ENCODE data around the gene KIF13A.

Gene KIF13A

GRCh38 chr6:17714177-17714576 lies 273.3 kb downstream of the KIF13A start:
- in situ Hi-C loops (cut with MboI; ENCODE audit: low sequenced_read_pairs): no loop called here
- H3K4me3 ChIP-seq: no peak overlapping the region
- H3K36me3 ChIP-seq (replicated peaks): no peaks in the 10 kb centered on the region
- no peaks in the 10 kb centered on the region for H3K27me3 ChIP-seq (ENCODE audit: low read depth)
- no peaks in the 10 kb centered on the region; the same call in 1 of the 2 replicates for H3K4me1 ChIP-seq
- no peaks in the 10 kb centered on the region for H3K9me3 ChIP-seq
- no peak for DNase-seq (ENCODE audit: low spot score in 2 of 2)

GRCh38 chr6:17712576-17712975 lies 274.9 kb downstream of the KIF13A start:
- no peak overlapping the region for H3K4me3 ChIP-seq
- DNase-seq (ENCODE audit: low spot score in 2 of 2): no peak
- in situ Hi-C loops (cut with MboI; ENCODE audit: low sequenced_read_pairs): no loop called here
- no peaks in the 10 kb centered on the region for H3K27me3 ChIP-seq (ENCODE audit: low read depth)
- no peaks in the 10 kb centered on the region for H3K9me3 ChIP-seq
- H3K36me3 ChIP-seq (replicated peaks): no peaks in the 10 kb centered on the region
- H3K4me1 ChIP-seq: no peaks in the 10 kb centered on the region; the same call in 1 of the 2 replicates

GRCh38 chr6:17710331-17710730 lies 277.1 kb downstream of the KIF13A start:
- Histone ChIP-seq H3K27me3 (ENCODE audit: low read depth) (no peaks in the 10 kb centered on the region), H3K36me3 (replicated peaks) (no peaks in the 10 kb centered on the region; the same call in 1 of the 2 replicates), H3K9me3 (no peaks in the 10 kb centered on the region), H3K4me1 (peaks cover 3% of the 10 kb centered on the region; the same call in 1 of the 2 replicates), H3K4me3 (no peak overlapping the region)
- in situ Hi-C loops (cut with MboI; ENCODE audit: low sequenced_read_pairs): no loop called here
- DNase-seq (ENCODE audit: low spot score in 2 of 2): no peak

GRCh38 chr6:17709476-17709875 lies 278.0 kb downstream of the KIF13A start:
- H3K4me3 ChIP-seq: no peak overlapping the region
- DNase-seq (ENCODE audit: low spot score in 2 of 2): no peak
- no peaks in the 10 kb centered on the region for H3K27me3 ChIP-seq (ENCODE audit: low read depth)
- in situ Hi-C loops (cut with MboI; ENCODE audit: low sequenced_read_pairs): no loop called here
- H3K36me3 ChIP-seq (replicated peaks): no peaks in the 10 kb centered on the region; the same call in 1 of the 2 replicates
- no peaks in the 10 kb centered on the region for H3K9me3 ChIP-seq
- peaks cover 3% of the 10 kb centered on the region for H3K4me1 ChIP-seq

All from HAP-1 (cell line).